ENCODE measurements around the gene TAAR6.

The TAAR6 gene

GRCh38 chr6:132604635-132605152 is 34.6 kb downstream of the TAAR6 start:
- Histone ChIP-seq H3K79me2 (ENCODE audit: low read length) (no peaks in the 10 kb centered on the region), H3K36me3 (replicated peaks; ENCODE audit: insufficient read depth, low read length) (no peaks in the 10 kb centered on the region), H2AFZ (ENCODE audit: low read length) (no peak overlapping the region), H3K9me3 (replicated peaks; ENCODE audit: insufficient read depth, low read length) (no peaks in the 10 kb centered on the region), H3K27ac (ENCODE audit: low read length) (no peak overlapping the region), H3F3A (ENCODE audit: insufficient read depth, low read length) (no peaks in the 10 kb centered on the region), H3K4me3 (ENCODE audit: low read length) (no peak overlapping the region), H4K20me1 (ENCODE audit: insufficient read depth, low read length) (no peaks in the 10 kb centered on the region), H3K4me2 (ENCODE audit: low read depth, low read length) (no peak overlapping the region), H3K9ac (ENCODE audit: low read length) (no peak overlapping the region), H3K9me2 (replicated peaks; ENCODE audit: insufficient read depth, low read length) (no peaks in the 10 kb centered on the region), H3K27me3 (replicated peaks; ENCODE audit: insufficient read depth, low read length) (no peaks in the 10 kb centered on the region), H3K4me1 (ENCODE audit: low read length) (no peaks in the 10 kb centered on the region)
- TF ChIP-seq CTCF (IDR thresholded peaks at IDR 0.05; ENCODE audit: low read length) (no peak), EZH2phosphoT487 (IDR thresholded peaks at IDR 0.05; ENCODE audit: low read length) (no peak), EZH2 (optimal IDR thresholded peaks at IDR 0.05; ENCODE audit: low read depth, low read length) (no peak)
- DNase-seq, result no peak

- no peaks in the 10 kb centered on the region for H3F3A ChIP-seq (ENCODE audit: insufficient read depth, low read length)
- H3K36me3 ChIP-seq (replicated peaks; ENCODE audit: insufficient read depth, low read length), result no peaks in the 10 kb centered on the region
- H3K27ac ChIP-seq (ENCODE audit: low read length), result no peak overlapping the region
- H3K27me3 ChIP-seq (replicated peaks; ENCODE audit: insufficient read depth, low read length), result no peaks in the 10 kb centered on the region
- no peak overlapping the region for H2AFZ ChIP-seq (ENCODE audit: low read length)
- TF ChIP-seq CTCF (IDR thresholded peaks at IDR 0.05; ENCODE audit: low read length), result no peak
- no peak for TF ChIP-seq EZH2phosphoT487 (IDR thresholded peaks at IDR 0.05; ENCODE audit: low read length)
- no peak for TF ChIP-seq EZH2 (optimal IDR thresholded peaks at IDR 0.05; ENCODE audit: low read depth, low read length)
- no peaks in the 10 kb centered on the region for H4K20me1 ChIP-seq (ENCODE audit: insufficient read depth, low read length)
- H3K79me2 ChIP-seq (ENCODE audit: low read length), result no peaks in the 10 kb centered on the region
- no peak overlapping the region for H3K9ac ChIP-seq (ENCODE audit: low read length)
- H3K4me3 ChIP-seq (ENCODE audit: low read length), result no peak overlapping the region
- no peaks in the 10 kb centered on the region for H3K9me2 ChIP-seq (replicated peaks; ENCODE audit: insufficient read depth, low read length)
- H3K4me2 ChIP-seq (ENCODE audit: low read depth, low read length), result no peak overlapping the region
- no peaks in the 10 kb centered on the region for H3K4me1 ChIP-seq (ENCODE audit: low read length)
- no peaks in the 10 kb centered on the region for H3K9me3 ChIP-seq (replicated peaks; ENCODE audit: insufficient read depth, low read length)
- no peak for DNase-seq
These were observed 37.6 kb downstream of the TAAR6 start for GRCh38 chr6:132607544-132608233.

GRCh38 chr6:132611616-132612015 is 41.5 kb downstream of the TAAR6 start:
- H3K9me2 ChIP-seq (replicated peaks; ENCODE audit: insufficient read depth, low read length), result no peaks in the 10 kb centered on the region
- H3F3A ChIP-seq (ENCODE audit: insufficient read depth, low read length), result no peaks in the 10 kb centered on the region
- no peak overlapping the region for H3K9ac ChIP-seq (ENCODE audit: low read length)
- H3K4me3 ChIP-seq (ENCODE audit: low read length), result no peak overlapping the region
- no peak overlapping the region for H3K27ac ChIP-seq (ENCODE audit: low read length)
- DNase-seq, result no peak
- no peak overlapping the region for H2AFZ ChIP-seq (ENCODE audit: low read length)
- no peaks in the 10 kb centered on the region for H3K36me3 ChIP-seq (replicated peaks; ENCODE audit: insufficient read depth, low read length)
- no peaks in the 10 kb centered on the region for H4K20me1 ChIP-seq (ENCODE audit: insufficient read depth, low read length)
- H3K27me3 ChIP-seq (replicated peaks; ENCODE audit: insufficient read depth, low read length), result no peaks in the 10 kb centered on the region
- H3K9me3 ChIP-seq (replicated peaks; ENCODE audit: insufficient read depth, low read length), result no peaks in the 10 kb centered on the region
- H3K4me1 ChIP-seq (ENCODE audit: low read length), result peaks cover 8% of the 10 kb centered on the region; the same call in 1 of the 2 replicates
- H3K4me2 ChIP-seq (ENCODE audit: low read depth, low read length), result no peak overlapping the region
- no peaks in the 10 kb centered on the region for H3K79me2 ChIP-seq (ENCODE audit: low read length)
- no peak for TF ChIP-seq EZH2 (optimal IDR thresholded peaks at IDR 0.05; ENCODE audit: low read depth, low read length)
- TF ChIP-seq EZH2phosphoT487 (IDR thresholded peaks at IDR 0.05; ENCODE audit: low read length), result no peak
- TF ChIP-seq CTCF (IDR thresholded peaks at IDR 0.05; ENCODE audit: low read length), result no peak

Measured in MM.1S (cell line).